ENCODE data around the gene SAV1.
"Not testable (repeated sequence)": the region's sequence is repeated elsewhere in the genome, so short reads cannot be mapped to it uniquely, and the experiment has no call there.

Gene SAV1

DNA sequence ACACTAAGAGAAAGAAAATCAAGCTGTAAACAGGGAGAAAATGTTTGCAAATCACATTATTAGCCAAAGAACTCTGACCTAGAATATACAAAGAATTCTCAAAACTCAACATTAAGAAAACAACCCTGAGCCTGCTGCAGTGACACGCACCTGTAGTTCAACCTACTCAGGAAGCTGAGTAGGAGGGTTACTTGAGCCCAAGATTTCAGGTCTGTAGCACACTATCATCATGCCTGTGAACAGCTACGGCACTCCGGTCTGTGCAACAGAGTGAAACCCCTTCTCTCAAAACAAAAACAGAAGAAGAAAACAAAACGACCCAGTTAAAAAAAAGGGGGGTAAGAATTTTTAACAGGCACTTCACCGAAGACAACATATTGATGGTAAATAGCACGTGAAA lies 20.8 kb downstream of the SAV1 start:
- in situ Hi-C loops (cut with HindIII; ENCODE audit: low pct_ligation_motif_present, low sequenced_read_pairs) = no loop called here
- Histone ChIP-seq H3K27me3 (replicated peaks) (no peaks in the 10 kb centered on the region), H3K4me3 (ENCODE audit: low read depth, low read length) (no peak overlapping the region), H3K36me3 (replicated peaks) (no peaks in the 10 kb centered on the region), H3K27ac (no peak overlapping the region)
- no peak for DNase-seq
- TF ChIP-seq, protein P1, sequence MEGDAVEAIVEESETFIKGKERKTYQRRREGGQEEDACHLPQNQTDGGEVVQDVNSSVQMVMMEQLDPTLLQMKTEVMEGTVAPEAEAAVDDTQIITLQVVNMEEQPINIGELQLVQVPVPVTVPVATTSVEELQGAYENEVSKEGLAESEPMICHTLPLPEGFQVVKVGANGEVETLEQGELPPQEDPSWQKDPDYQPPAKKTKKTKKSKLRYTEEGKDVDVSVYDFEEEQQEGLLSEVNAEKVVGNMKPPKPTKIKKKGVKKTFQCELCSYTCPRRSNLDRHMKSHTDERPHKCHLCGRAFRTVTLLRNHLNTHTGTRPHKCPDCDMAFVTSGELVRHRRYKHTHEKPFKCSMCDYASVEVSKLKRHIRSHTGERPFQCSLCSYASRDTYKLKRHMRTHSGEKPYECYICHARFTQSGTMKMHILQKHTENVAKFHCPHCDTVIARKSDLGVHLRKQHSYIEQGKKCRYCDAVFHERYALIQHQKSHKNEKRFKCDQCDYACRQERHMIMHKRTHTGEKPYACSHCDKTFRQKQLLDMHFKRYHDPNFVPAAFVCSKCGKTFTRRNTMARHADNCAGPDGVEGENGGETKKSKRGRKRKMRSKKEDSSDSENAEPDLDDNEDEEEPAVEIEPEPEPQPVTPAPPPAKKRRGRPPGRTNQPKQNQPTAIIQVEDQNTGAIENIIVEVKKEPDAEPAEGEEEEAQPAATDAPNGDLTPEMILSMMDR (IDR thresholded peaks at IDR 0.05; ENCODE audit: low read depth, low read length, missing control alignments) = no peak

DNA sequence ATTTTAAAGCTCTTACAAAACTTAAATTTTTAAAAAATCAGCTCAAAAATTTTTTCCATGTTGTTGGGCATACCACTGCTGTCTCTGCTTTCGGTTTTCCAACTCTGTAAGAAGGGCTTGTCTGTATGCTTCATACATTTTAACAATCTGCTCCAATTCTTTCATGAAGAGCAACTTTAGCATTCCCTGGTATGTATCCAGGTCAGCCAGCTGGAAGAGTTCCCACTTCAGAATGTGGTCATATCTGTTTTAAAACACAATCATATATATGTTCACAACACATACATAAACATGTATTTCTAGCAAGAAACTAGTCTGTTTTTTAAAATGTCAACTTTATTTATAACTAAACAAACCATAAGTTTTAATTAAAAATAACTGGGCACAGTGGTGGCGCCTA lies 33.0 kb downstream of the SAV1 start:
- no peak overlapping the region for H3K27ac ChIP-seq

DNA sequence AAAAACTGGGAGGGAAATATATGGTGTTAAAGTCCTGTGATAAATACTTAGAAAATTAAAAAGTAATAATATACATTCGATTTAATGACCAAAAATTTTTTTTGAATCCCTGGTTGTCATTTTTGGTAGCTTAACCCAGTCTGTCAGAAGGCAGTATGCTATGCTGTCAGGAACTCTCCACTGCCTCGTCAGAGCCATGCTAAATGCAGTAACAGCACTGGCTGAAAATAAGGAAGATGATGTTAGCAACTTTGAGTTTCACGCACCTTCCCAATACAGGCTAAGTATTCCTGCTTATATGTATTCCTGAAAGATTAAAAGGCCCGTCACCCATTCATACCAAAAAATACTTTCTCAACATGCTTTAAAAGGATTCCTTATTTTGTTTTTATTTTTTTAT lies 34.2 kb downstream of the SAV1 start:
- Histone ChIP-seq H3K27me3 (replicated peaks) (no peaks in the 10 kb centered on the region), H3K27ac (no peak overlapping the region), H3K4me3 (ENCODE audit: low read depth, low read length) (no peak overlapping the region), H3K36me3 (replicated peaks) (no peaks in the 10 kb centered on the region)
- no peak for DNase-seq
- TF ChIP-seq, protein P1 (IDR thresholded peaks at IDR 0.05; ENCODE audit: low read depth, low read length, missing control alignments) = no peak
- in situ Hi-C loops (cut with HindIII; ENCODE audit: low pct_ligation_motif_present, low sequenced_read_pairs) = no loop called here

More for the DNA sequence above, 33.0 kb downstream of the SAV1 start:
- in situ Hi-C loops (cut with HindIII; ENCODE audit: low pct_ligation_motif_present, low sequenced_read_pairs) = no loop called here
- TF ChIP-seq, protein P1 (IDR thresholded peaks at IDR 0.05; ENCODE audit: low read depth, low read length, missing control alignments) = no peak
- H3K27me3 ChIP-seq (replicated peaks) = no peaks in the 10 kb centered on the region
- H3K36me3 ChIP-seq (replicated peaks) = peaks cover 4% of the 10 kb centered on the region
- no peak for DNase-seq
- H3K4me3 ChIP-seq (ENCODE audit: low read depth, low read length) = no peak overlapping the region

DNA sequence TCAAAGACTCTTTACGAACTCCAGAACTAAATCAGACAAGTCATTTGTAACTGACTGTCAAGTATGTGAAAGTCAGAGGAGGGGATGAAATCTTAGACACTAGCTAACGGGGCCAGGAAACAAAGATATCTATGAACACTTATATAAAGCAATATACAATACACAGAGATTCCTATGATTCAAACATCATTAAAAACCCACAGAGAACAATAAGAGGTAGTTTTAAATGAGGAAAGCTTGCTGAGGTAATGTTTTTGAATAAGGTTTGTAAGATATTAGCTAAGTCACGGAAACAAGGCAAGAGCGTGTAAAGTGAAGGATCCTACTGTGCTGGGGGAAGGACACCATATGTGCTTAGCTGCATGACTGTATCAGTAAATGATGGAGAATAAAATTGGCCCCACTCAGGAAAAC lies 36.7 kb downstream of the SAV1 start:
- TF ChIP-seq, protein P1 (IDR thresholded peaks at IDR 0.05; ENCODE audit: low read depth, low read length, missing control alignments) = no peak
- no peaks in the 10 kb centered on the region for H3K27me3 ChIP-seq (replicated peaks)
- no peaks in the 10 kb centered on the region for H3K36me3 ChIP-seq (replicated peaks)
- no peak overlapping the region for H3K27ac ChIP-seq
- no peak for DNase-seq
- in situ Hi-C loops (cut with HindIII; ENCODE audit: low pct_ligation_motif_present, low sequenced_read_pairs) = no loop called here
- no peak overlapping the region for H3K4me3 ChIP-seq (ENCODE audit: low read depth, low read length)

DNA sequence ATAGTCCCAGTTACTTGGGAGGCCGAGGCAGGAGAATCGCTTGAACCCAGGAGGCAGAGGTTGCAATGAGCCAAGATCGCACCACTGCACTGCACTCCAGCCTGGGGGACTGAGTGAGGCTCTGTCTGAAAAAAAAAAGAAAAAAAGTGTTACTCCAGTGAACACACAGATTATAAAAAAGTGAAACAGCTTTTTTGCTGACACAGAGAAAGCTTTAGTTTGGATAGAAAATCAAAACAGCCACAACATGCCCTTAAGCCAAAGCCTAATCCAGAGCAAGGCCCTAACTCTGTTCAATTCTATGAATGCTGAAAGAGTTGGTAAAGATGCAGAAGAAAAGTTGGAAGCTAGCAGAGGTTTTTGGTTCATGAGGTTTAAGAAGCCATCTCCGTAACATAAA lies 43.2 kb downstream of the SAV1 start:
- H3K36me3 ChIP-seq (replicated peaks); in situ Hi-C loops (cut with HindIII; ENCODE audit: low pct_ligation_motif_present, low sequenced_read_pairs); H3K27ac ChIP-seq; H3K27me3 ChIP-seq (replicated peaks); DNase-seq; H3K4me3 ChIP-seq (ENCODE audit: low read depth, low read length): not testable (repeated sequence)

DNA sequence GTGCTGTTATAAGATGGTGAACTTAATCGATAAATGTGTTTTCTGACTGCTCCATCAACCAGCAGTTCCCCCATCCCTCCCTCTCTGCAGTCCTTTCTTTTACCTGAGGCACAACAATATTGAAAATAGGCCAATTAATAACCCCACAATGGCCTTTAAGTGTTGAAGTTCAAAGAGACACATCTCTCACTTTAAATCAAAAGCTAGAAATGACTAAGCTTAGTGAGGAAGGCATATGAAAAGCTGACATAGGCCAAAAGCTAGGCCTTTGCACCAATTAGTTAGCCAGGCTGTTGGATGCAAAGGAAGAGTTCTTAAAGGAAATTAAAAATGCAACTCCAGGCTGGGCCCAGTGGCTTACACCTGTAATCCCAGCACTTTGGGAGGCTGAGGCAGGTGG lies 43.7 kb downstream of the SAV1 start:
- in situ Hi-C loops (cut with HindIII; ENCODE audit: low pct_ligation_motif_present, low sequenced_read_pairs) = no loop called here
- Histone ChIP-seq H3K4me3 (ENCODE audit: low read depth, low read length) (no peak overlapping the region), H3K36me3 (replicated peaks) (no peaks in the 10 kb centered on the region), H3K27ac (no peak overlapping the region), H3K27me3 (replicated peaks) (no peaks in the 10 kb centered on the region)
- TF ChIP-seq, protein P1 (IDR thresholded peaks at IDR 0.05; ENCODE audit: low read depth, low read length, missing control alignments) = no peak
- DNase-seq = no peak
